Glutamatergic neuron (in vitro differentiated cells): ENCODE results near the gene FHIT. TPM values are rescaled to one million over a fixed set of nuclear protein-coding genes. Genes with fewer than 3 reads are reported as not detected.

ENCODE experiments used
- DNase-seq: peaks from one replicate; pipeline ENCODE4 v3.0.0; 2022
- H3K27ac Mint-ChIP-seq: one replicate; pipeline ENCODE4 v1.8.0; 2020; ENCODE audit warnings: mild to moderate bottlenecking, mixed read lengths, inconsistent platforms; ENCODE audit not compliant: unreplicated experiment
- H3K27me3 Mint-ChIP-seq: one replicate; pipeline ENCODE4 v1.8.0; 2020; ENCODE audit warnings: mild to moderate bottlenecking, moderate library complexity, mixed read lengths, inconsistent platforms; ENCODE audit not compliant: unreplicated experiment
- H3K36me3 Mint-ChIP-seq: one replicate; pipeline ENCODE4 v1.8.0; 2020; ENCODE audit warnings: mild to moderate bottlenecking, mixed read lengths, inconsistent platforms; ENCODE audit not compliant: unreplicated experiment
- H3K4me1 Mint-ChIP-seq: one replicate; pipeline ENCODE4 v1.8.0; 2020; ENCODE audit warnings: mild to moderate bottlenecking, low read depth, mixed read lengths, inconsistent platforms; ENCODE audit not compliant: unreplicated experiment
- H3K4me3 Mint-ChIP-seq: one replicate; pipeline ENCODE4 v1.8.0; 2020; ENCODE audit warnings: mild to moderate bottlenecking, mixed read lengths, inconsistent platforms; ENCODE audit not compliant: unreplicated experiment
- H3K9me3 Mint-ChIP-seq: one replicate; pipeline ENCODE4 v1.8.0; 2020; ENCODE audit warnings: mild to moderate bottlenecking, moderate library complexity, mixed read lengths, inconsistent platforms; ENCODE audit not compliant: unreplicated experiment
- total RNA-seq: library from RNA; stranded (reverse); fragmentation: NEBNext Ultra II Directional; extraction: Animal tissue kit (Norgen Biotek cat#: 25700); gene quantifications from one replicate; pipeline ENCODE4 v1.2.1, GENCODE V29; 2021; ENCODE audit not compliant: unreplicated experiment
- TF ChIP-seq, protein P1 (sequence below): fragments of 200-600 bp; sonication (generic); IDR thresholded peaks from one replicate; pipeline ENCODE4 v1.5.0; 2021; ENCODE audit not compliant: partially characterized antibody, unreplicated experiment

Gene FHIT
- total RNA-seq, 1 donor from 2014 or later: 15.2 TPM

DNA sequence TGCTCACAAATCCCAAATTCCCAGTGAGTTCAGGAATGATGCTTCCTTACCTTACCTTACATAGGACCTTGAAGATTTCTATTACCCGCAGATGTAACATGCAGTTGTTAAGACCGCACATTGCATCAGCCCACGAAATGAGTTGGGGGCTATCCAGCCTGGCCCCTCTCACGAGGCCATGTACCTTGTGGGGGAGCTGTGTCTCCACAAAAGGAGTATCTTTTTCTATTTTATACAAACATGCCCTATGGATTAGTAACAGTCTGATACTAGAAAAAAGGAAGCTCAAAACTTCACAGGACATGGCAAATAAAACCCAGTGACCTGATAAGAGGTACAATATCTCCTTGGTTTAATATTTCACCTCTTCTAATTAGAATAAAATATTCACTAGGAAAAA is 1114.7 kb downstream of the FHIT start:
- Mint-ChIP-seq H3K4me3 (no peak overlapping the region), H3K27ac (no peak overlapping the region), H3K4me1 (no peaks in the 10 kb centered on the region), H3K27me3 (no peaks in the 10 kb centered on the region), H3K36me3 (no peaks in the 10 kb centered on the region), H3K9me3 (no peaks in the 10 kb centered on the region)
- DNase-seq: no peak
- TF ChIP-seq, protein P1, sequence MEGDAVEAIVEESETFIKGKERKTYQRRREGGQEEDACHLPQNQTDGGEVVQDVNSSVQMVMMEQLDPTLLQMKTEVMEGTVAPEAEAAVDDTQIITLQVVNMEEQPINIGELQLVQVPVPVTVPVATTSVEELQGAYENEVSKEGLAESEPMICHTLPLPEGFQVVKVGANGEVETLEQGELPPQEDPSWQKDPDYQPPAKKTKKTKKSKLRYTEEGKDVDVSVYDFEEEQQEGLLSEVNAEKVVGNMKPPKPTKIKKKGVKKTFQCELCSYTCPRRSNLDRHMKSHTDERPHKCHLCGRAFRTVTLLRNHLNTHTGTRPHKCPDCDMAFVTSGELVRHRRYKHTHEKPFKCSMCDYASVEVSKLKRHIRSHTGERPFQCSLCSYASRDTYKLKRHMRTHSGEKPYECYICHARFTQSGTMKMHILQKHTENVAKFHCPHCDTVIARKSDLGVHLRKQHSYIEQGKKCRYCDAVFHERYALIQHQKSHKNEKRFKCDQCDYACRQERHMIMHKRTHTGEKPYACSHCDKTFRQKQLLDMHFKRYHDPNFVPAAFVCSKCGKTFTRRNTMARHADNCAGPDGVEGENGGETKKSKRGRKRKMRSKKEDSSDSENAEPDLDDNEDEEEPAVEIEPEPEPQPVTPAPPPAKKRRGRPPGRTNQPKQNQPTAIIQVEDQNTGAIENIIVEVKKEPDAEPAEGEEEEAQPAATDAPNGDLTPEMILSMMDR: no peak

DNA sequence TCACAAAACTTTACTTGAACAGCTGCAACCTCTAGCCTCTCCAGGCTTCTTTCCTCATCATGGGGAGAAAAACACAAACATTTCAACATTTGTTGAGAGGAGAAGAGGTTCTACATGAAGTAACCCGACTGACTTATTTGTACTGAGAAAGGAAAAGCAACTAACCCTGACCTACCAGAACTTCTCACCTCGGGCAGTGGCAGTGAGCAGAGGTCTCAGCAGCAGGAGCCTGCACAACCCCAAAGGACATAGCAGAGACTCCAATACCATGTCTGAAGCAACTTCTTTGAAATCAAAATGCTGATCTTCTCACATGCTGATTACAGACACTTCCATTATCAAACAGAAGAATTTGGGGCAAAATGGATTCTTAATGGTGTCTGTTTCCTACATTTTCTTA is 1115.8 kb downstream of the FHIT start:
- H3K4me3 Mint-ChIP-seq: no peak overlapping the region
- H3K36me3 Mint-ChIP-seq: no peaks in the 10 kb centered on the region
- H3K27me3 Mint-ChIP-seq: no peaks in the 10 kb centered on the region
- no peak overlapping the region for H3K27ac Mint-ChIP-seq
- TF ChIP-seq, protein P1: no peak
- H3K4me1 Mint-ChIP-seq: no peaks in the 10 kb centered on the region
- DNase-seq: no peak
- no peaks in the 10 kb centered on the region for H3K9me3 Mint-ChIP-seq

DNA sequence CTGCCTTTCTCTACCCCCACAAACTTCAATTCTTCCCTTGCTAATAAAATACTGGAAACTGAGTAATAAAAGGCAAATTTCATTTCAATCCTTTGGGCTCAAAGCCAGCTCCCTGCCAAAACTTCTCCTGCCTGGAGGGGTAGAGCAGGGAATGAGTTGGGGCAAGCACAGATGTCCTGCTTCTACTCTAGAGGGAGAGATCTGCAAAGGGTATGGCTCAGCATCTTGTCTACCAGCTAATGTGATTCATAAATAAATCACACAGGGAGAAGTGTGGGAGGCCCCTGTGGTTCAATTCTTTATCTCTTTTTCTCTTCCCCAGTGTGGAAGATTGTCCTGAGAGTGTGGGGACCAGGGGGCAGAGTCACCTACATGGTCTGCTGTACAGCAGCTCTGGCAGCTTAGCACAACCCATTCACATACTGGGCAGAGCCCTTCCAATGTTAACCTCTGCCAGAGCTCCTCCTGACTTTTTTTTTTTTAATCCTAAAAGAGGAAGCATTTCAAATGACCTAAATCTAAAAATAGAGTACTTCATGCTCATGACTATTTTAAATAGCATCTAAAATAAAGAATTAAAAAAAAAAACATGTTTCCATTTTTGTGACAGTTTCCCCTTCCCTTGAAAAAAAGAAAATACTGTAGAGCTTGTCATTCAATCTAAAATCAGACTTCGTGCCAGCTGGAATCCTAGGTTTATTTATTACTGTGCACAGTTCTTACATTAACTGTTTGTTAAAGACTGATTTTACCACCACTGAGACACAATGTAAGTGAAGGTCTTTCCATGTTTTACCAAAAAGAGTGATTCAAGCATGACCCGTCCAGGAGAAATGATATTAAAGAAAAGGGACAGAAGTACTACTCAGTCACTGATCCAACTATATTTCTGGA is 1117.7 kb downstream of the FHIT start:
- H3K4me1 Mint-ChIP-seq: no peaks in the 10 kb centered on the region
- H3K9me3 Mint-ChIP-seq: no peaks in the 10 kb centered on the region
- TF ChIP-seq, protein P1: no peak
- H3K27me3 Mint-ChIP-seq: no peaks in the 10 kb centered on the region
- no peak overlapping the region for H3K4me3 Mint-ChIP-seq
- no peak overlapping the region for H3K27ac Mint-ChIP-seq
- no peak for DNase-seq
- no peaks in the 10 kb centered on the region for H3K36me3 Mint-ChIP-seq

DNA sequence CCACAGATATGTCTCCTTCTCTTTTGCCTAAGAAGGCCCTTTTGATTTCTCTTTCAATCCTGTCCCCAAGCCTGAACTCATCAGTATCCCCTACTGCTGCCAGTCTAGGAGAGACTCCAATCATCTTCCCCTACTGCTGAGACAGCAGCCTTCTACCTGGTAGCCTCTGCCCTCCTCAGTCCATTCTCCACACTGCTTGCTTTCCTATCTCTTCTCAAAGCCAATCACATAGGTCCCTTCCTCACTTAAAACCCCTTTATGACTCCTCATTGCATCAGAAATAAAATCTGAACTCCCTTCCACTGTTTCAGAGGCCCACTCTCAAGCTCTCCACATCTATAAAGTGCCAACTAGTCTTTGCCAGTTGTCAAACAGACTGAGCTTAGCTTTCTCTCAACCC is 1119.6 kb downstream of the FHIT start:
- Mint-ChIP-seq H3K27ac (no peak overlapping the region), H3K4me3 (no peak overlapping the region), H3K27me3 (no peaks in the 10 kb centered on the region), H3K36me3 (no peaks in the 10 kb centered on the region), H3K9me3 (no peaks in the 10 kb centered on the region), H3K4me1 (no peaks in the 10 kb centered on the region)
- no peak for DNase-seq
- TF ChIP-seq, protein P1: no peak
